ENCODE measurements around the gene MRPL36.
A peak's percentile ranks its signal among the peaks of the same experiment; 100 is the strongest.
"Not testable (repeated sequence)": the region's sequence is repeated elsewhere in the genome, so short reads cannot be mapped to it uniquely, and the experiment has no call there.

MRPL36 gene

DNA sequence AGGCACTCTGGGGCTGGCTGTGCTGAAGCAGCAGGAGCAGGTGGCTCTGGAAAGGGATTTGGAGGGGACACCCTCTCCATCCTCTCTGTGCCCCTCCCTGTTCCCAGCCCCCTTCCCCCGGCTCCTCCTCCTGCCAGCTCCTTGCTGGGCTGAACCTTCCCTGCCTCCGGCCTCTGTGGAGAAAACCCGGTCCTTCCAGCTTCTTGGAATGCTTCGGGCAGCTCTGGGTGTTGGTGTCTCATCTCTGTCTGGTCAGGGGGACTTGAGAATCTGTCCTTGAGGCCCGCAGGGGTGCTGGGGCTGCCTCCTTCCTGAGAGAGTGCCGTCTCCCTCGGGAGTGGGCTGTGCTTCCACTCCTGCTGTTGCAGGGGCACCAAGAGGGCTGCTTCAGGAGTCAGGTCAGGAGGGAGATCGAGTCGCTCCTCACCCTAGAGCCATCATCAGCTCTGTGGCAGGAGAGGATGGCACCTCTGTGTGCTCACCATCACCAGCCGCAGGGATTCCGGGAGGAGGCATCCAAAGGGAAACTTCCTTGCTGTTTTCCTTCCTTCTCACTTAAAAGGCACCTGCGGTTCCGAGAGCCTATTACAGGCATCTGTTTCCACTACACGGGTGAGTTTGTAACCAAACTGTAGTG lies 32.2 kb upstream of the MRPL36 start:
- DNase-seq: no peak

DNA sequence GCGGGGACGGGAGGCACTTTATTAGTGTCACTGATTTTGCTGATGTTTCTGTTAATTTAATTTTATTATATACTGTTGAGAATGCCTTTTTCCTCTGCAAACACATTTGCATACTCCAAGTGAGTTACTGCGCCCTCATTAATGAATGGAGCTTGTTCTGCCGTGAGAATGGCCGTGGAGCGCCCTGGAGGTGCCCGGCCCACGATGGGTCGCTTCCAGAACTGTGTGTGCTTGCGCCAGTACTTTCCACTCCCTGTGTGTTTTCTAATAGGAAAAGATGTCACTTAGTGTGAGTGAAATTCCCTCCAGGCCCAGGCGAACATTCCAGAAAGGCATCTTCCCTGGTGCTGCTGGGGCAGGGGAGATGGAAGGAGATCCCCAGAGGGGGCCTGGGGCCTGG lies 31.6 kb upstream of the MRPL36 start:
- no peak for DNase-seq

DNA sequence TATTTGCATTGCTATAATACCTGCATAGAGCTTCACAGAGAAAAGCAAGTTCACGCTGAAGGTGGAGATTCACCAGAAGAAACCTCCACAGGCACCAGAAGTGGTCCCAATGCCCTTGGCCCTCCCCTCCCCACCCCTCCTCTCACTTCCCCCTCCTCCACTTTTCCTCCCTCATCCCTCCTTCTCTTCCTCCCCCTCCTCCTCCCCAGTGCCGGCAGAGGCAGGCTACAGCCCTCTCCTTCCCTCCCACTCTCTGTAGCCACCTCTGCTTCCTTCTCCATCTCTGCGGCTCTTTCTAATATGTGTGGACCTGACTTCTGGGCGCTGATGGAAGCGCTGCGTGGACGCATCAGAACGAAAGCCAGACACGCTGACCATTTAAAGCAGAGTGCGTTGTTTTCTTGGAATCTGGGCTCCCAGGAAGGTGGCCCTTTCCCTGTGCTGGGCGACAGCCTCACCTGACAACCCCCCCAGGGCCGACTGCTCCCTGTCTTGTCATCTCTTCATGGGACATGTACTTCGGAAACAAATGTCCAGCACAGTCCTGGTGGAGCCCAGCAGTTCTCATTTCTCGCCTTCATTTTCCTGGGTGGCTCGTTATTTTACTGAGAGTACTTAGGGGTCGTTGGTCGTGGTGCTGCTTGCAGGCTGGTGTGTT lies 31.1 kb upstream of the MRPL36 start:
- no peak for DNase-seq

DNA sequence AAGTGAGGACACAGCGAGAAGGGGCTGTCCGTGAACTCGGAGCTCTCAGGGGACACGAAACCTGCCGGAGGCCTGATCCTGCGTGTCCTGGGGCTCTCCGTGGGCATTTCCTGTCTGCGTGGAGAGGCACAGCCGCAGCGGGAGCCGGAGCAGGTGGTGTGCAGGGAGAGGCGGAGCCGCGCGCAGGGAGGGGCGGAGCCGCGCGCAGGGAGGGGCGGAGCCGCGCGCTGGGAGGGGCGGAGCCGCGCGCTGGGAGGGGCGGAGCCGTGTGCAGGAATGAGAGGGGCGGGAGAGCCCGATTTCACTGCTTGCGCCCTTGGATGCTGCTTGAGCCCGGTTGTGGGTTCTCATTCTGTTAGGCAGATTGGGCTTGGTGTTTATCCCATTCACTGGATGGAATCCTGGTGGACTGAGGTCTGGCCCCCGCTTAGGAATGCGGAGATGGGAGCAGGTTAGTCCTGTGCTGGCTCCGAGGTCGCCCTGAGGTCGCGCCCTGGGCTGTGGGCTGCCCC lies 28.3 kb upstream of the MRPL36 start:
- DNase-seq: peak in 1 of 2 donors; percentile 19

DNA sequence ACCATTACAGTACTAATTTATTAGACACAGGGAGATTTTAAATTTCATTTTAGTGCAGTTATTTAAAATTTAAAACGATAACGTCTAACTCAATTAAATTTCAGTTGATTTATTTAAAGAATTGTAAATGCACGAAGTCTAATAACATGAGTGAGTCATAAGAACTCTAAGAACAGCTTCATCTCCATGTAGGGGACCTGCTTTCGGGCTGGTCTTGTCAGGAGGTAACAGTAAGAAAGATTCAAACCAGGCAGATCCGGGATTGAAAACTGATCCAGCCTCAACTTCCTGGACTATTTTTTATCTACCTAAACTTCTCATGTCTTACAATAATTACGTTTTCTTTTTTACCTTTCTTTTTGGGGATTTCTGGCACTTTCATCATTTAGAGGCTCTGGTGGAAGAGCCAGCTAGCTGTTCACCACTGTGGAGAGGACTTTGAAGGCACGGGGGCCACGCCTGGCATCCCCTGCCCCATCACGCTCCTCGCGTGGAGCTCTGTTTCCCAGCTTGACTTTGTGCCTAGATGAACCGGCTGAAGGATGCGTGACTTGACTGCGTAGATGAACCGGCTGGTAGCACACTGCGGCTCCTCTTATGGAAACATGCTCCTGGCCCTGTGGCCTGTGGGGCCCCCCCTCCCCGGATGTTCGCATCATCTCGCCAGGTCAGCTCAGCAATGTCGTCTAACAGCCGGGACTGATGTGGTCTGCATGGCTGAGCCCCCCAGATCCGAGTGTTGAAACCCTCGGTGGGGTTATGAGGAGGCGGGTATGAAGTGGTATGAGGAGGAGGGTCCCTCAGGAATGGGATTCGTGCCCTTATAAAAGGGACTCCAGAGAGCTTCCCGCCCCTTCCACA lies 27.6 kb upstream of the MRPL36 start:
- DNase-seq: no peak

DNA sequence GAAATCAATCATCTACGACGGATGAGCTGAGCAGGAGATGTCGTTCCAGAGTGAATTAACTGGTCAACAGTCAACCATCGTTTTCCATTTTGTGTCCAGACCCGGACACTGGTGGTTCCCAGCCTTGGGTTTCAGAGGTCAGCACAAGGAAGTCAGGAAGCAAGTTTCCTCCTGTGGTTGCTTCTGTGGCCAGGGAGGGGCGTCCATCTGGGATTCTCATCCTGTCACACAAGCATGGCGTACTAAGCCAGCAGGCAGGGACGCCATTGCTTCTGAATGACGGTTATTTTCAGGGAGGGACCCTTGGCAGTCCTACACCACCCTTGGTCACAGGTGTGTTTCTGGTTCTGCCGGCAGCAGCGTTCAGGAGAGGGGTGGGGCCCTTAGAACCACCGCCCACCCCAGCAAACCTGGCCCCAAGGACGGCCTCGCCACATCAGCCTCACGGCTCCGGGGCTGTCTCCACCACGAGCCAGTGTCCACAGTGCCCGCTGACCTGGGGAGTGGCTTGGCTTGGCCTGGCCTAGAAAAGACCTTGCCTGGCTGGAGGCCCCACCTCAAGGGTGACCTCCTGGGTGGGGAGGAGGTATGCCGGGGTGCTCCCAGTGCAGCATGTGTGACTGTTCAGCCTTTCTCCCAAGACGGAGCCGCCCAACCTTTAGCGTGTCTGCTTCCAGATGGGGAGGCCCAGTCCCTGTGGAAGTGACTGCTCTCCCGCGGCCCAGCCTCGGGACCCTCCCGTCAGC lies 26.8 kb upstream of the MRPL36 start:
- no peak for DNase-seq

DNA sequence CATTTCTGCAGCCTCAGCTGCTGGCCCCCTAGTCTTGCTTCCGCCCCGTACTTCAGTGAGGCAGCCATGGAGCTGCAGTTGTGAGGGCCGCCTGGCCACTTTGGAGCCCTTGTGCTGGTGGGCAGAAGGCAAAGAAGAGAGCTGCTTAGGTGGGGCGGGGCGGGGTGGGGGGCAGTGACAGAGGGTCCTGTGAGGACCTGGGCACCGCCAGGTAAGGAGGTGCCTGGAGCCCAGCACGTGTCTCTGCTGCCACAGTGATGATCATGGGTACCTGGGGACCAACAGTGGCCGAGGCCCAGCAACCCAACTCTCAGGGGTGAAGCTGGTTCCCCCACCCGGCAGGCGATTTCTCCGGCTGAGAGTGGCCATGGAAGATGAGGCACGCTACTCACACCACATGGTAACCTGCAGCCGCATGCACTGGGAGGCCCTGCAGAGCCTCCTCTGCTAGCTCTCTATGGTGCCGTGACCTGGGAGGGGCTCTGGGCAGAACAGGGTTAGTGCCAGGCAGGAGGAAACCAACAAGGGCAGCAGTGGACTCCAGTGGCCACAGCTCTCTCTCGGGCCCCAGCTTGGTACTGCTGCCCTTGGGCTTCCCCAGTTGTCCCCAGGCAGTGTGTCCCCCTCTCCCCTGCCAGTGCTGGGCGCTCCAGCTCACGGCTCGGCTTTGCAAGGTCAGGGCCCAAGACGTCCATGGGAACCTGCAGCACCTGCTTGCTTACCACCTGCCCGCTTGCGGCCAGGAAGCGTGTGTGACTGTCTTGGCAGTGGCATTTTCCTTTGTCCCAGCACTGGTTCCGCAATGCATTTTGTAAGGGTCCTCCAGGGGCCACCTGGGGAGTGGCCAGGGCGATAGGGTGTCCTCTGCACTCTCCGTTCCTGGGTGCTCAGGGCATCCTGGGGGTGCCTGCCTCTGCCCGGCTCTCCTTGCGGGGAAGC lies 25.5 kb upstream of the MRPL36 start:
- DNase-seq: no peak

DNA sequence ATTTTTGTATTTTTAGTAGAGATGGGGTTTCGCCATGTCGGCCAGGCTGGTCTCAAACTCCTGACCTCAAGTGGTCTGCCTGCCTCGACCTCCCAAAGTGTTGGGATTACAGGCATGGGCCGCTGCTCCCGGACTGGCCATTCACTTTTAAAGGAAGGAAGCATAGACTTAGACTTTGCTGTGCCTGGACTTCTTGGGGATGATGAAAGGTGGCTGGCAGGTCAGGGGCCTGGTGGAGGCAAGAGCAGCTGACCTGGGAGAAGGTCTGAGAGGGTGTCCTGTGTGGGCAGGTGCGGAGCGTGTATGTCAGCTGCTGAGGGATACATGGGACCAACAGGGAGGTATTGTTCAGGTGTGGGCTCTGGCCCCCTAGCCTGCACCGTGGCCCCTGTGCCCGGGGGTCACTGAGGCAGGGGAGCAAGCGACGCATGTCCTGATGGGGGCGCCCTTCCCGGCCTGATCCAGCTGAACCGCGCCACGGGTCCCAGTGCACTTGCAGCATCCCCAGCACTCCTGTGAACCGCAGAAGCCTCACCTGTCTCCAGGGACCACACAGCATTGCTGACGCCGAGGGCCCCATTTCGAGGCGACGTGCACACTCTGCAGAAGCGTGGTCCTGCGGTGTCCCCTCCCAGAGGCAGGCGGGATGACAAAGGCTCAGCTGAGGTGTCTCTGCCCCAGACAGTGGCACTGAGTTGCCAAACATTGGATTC lies 24.6 kb upstream of the MRPL36 start:
- no peak for DNase-seq

DNA sequence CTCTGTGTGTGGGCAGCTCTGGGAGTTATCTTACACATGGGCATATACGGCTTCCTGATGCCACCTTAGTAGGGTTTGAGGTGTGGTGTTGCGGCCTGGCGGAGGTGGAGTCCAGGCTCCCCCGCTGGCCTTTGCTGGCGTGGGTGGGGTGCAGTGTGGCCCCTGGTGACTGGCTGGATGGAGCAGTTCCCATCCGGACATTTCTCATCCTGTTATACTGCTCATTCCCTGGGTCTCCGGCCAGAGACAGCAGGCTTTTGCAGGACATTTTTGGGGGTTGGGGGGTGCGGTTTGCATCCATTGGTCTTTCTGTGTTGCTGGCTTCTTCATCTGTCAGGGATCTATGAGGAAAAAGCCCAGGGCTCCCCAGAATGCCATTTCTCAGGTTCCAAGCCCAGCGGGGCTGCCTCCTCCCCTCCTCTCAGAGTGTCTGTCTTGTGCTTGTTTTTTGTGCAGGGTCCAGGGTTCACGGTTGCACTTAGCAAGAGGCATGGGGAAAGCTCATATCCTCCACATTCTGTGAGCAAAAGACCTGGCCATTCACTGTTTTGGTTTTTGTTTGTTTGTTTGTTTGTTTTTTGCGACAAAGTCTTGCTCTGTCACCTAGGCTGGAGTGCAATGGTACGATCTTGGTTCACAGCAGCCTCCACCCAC lies 23.9 kb upstream of the MRPL36 start:
- DNase-seq: no peak

DNA sequence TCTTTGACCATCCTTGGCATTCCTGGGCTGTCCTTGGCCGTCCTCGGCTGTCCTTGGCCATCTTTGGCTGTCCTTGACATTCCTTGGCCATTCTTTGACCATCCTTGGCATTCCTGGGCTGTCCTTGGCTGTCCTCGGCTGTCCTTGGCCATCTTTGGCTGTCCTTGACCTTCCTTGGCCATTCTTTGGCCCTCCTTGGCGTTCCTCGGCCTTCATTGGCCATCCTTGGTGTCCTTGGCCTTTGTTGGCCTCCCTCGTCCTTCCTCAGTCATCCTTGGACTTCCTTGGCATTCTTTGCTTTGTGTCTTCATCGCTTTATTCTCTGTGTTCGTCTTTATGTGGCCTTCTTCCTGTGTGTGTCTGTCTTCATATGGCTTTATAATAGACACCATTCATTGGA lies 22.2 kb upstream of the MRPL36 start:
- DNase-seq: no peak

DNA sequence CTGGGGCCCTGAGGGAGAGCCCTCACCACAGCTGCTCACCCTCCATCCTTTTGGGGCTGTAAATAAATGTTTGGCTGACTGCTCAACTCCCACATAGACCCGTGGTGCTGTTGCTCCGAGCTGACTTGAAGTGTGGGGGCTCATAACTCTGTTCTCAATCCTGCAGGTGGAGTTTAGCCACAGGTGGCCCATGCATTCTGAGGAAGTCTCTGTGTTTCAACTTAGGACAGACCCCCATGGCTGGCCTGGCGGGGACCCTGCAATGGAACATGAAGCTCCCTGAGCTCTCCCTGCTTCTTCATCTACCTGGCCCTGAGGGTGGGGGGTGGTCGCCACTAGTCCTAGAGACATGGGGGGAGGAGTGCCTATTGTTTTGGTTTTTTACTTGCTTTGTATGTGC lies 21.3 kb upstream of the MRPL36 start:
- DNase-seq: no peak

DNA sequence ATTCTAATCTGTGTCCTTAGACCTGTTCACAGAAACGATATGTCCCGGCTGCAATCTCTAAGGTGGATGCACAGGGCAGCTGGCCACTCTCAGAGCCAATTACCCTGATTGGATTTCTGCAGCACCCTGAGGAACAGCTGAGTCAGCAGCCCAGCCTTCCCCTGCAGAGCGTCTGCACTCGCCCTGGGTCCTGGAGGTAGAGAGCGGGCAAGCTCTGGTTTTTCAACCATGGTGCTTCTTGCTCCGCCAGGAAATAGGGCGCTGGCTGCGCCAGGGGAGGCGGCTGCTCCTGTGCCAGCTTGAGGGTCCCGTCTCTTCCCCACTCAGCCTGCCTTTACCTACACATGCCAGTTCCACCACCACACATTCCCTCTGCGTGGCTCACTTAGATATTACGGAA lies 20.7 kb upstream of the MRPL36 start:
- DNase-seq: no peak

DNA sequence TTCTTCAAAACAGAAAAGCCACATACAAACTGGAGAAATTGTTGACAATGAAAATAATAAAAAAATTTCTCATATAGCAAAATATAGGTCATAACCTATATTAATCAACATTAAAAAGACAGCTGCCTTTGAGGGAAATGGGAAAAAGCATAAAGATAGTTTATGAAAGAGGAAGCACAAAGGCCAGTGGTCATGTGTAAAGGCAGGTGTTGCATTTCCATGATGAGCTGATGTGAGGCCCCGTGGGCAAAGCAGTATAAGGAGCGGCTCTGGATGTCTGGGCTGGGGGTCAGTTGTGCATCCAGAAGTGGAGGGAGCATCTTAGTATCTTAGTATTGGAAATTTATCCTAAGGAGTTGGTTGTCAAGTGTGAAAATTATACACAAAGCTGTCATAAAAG lies 19.8 kb upstream of the MRPL36 start:
- no peak for DNase-seq

DNA sequence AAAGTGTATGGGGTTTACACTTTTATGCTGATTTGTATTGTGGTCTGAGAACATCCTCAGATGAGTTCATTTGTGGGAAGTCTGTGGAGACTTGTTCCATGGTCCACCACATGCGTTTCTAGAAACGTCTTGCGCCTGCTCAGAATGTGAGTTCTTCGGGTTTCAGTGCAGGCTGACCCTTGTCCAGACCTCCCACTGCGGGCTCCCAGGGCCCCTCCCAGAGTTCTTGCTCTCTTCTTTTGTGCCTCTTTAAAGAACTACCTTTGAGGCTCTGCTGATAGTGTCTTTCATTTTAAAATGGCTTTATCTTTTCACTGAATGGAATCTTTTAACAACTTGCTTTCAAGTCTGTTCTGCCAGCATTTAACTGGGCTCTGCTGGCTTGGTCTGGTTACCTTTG lies 19.1 kb upstream of the MRPL36 start:
- DNase-seq: no peak

DNA sequence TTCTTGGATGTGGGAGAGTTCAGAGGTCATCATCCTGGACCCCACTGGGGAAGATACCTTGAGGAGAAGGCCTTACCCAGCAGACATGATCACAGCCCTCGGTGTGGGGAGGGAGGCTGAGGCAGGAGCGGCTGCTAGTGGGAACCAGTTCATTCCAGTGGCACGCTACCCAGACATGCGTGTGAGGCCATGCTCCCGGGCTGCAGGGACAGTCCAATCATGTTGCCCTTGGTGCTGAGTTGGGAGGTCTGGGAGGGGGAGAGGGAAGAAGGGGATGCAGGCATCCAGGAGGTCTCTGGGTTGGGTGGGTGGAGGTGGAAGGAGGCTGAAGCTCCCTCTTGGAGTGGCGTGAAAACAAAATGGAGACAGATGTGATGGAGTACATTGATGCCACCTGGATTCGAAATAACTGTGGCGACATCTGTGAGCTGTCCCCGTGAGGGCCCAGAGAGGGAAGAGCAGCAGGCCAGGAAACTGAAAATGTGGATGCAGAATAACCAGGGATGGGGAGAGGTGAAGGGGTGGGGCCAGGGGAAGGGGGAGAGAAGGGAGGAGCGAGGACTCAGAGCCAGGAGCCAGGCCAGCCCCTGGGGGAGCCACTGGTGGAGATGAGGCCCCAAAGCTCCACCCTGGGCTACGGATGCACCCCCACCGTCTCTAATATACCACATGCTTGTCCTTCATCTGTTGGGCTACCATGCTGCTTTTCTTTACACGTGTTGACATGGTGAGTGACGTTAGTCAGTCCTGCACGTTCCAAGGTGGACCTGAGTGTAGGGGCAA lies 17.8 kb upstream of the MRPL36 start:
- no peak for DNase-seq

DNA sequence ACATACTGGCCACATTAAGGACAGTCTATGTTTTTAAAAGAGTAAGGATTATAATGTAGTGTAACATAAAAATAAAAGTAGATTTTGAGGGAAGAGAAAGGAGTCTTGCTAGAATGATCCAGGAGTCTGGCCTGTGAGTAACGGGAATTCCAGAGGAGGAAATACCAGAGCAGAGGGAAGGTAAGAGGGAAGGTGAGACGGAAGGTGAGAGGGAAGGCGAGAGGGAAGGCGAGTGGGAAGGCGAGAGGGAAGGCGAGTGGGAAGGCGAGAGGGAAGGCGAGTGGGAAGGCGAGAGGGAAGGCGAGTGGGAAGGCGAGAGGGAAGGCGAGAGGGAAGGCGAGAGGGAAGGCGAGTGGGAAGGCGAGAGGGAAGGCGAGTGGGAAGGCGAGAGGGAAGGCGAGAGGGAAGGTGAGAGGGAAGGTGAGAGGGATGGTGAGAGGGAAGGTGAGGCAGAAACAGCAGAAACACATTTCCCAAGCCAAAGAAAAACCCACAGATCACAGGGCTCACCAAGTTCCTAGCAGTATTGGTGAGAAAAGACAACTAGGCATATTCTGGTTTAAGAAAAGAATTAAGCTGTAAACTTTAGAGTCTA lies 17.0 kb upstream of the MRPL36 start:
- not testable (repeated sequence) for DNase-seq

DNA sequence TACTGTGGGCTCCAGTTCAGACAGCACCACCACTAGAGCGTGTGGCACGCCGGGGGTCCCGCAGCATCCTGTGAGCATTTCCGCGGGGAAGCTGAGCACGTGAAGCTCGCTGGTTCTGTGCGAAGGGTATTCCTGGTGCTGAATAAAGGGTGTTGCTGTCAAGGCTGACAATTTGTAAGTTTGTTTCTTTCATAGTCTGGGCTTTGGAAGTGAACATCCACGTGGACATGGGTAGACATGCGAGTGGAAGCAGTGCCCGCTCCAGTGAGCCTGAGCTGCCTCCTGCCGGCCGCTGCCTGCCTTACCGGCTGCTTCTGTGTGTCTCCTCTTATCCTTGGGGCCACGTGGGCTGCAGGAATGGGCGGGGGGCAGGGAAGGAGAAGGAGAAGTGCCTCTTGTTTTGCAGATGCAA lies 16.2 kb upstream of the MRPL36 start:
- no peak for DNase-seq

DNA sequence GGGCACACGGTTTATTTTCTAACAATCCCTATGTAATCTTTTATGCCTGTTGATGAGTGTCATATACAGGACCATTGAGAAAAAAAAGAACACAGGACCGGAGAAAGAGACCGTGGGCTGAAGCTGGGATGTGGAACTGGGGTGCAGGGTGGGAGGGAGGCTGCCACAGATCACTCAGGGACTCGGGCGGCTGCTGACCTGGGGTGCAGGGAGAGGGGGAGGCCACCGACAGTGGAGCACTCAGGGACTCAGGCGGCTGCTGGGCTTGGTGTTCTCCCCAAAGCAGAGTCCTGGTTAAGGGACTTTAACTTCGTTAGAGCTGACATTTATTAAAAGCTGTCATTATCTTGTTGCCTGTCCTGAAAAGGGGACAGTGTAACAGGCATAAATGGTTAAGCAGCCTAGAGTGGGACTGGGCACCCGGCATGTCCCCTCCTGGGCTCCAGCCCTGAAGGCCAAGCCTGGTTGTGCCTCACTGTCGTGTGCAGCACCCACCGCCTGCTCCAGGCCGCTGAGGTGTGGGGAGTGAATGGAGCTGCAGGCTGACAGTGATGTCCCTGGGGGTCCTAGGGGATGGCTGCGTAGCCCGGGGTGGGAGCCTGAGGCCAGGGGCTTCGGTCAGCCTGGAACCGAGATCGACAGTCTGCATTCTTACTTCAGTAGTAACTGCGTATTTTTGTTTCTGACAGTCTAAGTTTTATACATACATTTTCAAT lies 15.6 kb upstream of the MRPL36 start:
- no peak for DNase-seq

Data from CD4-positive, alpha-beta T cell treated with Interferon alpha-2 for 1 hour (primary cell).